Germinal center (tissue), 1 donor: ENCODE measurements around the gene KCNE3.

ENCODE experiments used
- DNase-seq: peaks from one replicate; pipeline ENCODE4 v3.0.0; 2012; ENCODE audit warnings: mixed read lengths, low spot score

Gene KCNE3

GRCh38 chr11:74471668-74472429, 4.5 kb upstream of the KCNE3 start:
- DNase-seq: no peak

GRCh38 chr11:74471037-74471436, 3.7 kb upstream of the KCNE3 start:
- no peak for DNase-seq

- DNase-seq: no peak
Observed at GRCh38 chr11:74470526-74470925, 3.2 kb upstream of the KCNE3 start.

GRCh38 chr11:74468936-74469335, 1.6 kb upstream of the KCNE3 start:
- DNase-seq: no peak

- no peak for DNase-seq
Observed at GRCh38 chr11:74468521-74468920, 1.2 kb upstream of the KCNE3 start.

- DNase-seq: no peak
Observed at GRCh38 chr11:74468058-74468457, 709 bp upstream of the KCNE3 start.

GRCh38 chr11:74465291-74465708, 2.0 kb downstream of the KCNE3 start:
- no peak for DNase-seq

GRCh38 chr11:74464746-74465145, 2.6 kb downstream of the KCNE3 start:
- no peak for DNase-seq

GRCh38 chr11:74463216-74463615, 4.1 kb downstream of the KCNE3 start:
- no peak for DNase-seq

- DNase-seq: no peak
Observed at GRCh38 chr11:74462631-74463030, 4.7 kb downstream of the KCNE3 start.

GRCh38 chr11:74462009-74462408, 5.3 kb downstream of the KCNE3 start:
- no peak for DNase-seq

GRCh38 chr11:74460481-74461154, 6.7 kb downstream of the KCNE3 start:
- DNase-seq: no peak

GRCh38 chr11:74460065-74460464, 7.3 kb downstream of the KCNE3 start:
- DNase-seq: no peak

GRCh38 chr11:74459584-74459983, 7.8 kb downstream of the KCNE3 start:
- DNase-seq: no peak

- no peak for DNase-seq
Observed at GRCh38 chr11:74457356-74457755, 10.0 kb downstream of the KCNE3 start.

GRCh38 chr11:74453373-74453975, 13.9 kb downstream of the KCNE3 start:
- peak; percentile 66 for DNase-seq

- DNase-seq: no peak
Observed at GRCh38 chr11:74452366-74452765, 15.0 kb downstream of the KCNE3 start.

GRCh38 chr11:74450318-74450717, 17.0 kb downstream of the KCNE3 start:
- DNase-seq: no peak

- DNase-seq: peak; percentile 63
Observed at GRCh38 chr11:74449369-74449931, 17.9 kb downstream of the KCNE3 start.

- no peak for DNase-seq
Observed at GRCh38 chr11:74447720-74448119, 19.6 kb downstream of the KCNE3 start.

GRCh38 chr11:74446532-74446938, 20.8 kb downstream of the KCNE3 start:
- no peak for DNase-seq

GRCh38 chr11:74444173-74444826, 23.0 kb downstream of the KCNE3 start:
- DNase-seq: no peak
